ENCODE data around the gene CLPSL2. TPM values are rescaled to one million over a fixed set of nuclear protein-coding genes. Genes with fewer than 3 reads are reported as not detected.
A peak's percentile ranks its signal among the peaks of the same experiment; 100 is the strongest.

CLPSL2 gene
- total RNA-seq, 1 donor from 2014 or later, result not detected

DNA sequence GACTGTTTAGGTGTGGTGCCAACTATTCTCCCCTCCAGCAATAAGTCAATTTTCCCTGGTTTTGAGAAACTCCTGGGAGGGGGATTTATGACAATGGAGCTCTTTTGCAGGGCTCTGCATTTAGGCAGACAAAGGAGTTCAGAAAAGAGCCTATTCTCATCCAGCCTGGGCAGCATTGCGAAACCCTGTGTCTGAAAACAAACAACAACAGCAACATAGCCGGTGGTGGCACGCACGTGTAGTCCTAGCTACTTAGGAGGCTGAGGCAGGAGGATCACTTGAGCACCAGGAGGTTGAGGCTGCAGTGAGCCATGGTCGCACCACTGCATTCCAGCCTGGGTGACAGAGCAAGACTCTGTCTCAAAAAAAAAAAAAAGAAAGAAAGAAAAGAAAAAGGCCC, 14.3 kb downstream of the CLPSL2 start:
- intact Hi-C loops (cut with DNase I), result no loop called here
- DNase-seq (no peak), ATAC-seq (no peak)
- TF ChIP-seq, protein P1, sequence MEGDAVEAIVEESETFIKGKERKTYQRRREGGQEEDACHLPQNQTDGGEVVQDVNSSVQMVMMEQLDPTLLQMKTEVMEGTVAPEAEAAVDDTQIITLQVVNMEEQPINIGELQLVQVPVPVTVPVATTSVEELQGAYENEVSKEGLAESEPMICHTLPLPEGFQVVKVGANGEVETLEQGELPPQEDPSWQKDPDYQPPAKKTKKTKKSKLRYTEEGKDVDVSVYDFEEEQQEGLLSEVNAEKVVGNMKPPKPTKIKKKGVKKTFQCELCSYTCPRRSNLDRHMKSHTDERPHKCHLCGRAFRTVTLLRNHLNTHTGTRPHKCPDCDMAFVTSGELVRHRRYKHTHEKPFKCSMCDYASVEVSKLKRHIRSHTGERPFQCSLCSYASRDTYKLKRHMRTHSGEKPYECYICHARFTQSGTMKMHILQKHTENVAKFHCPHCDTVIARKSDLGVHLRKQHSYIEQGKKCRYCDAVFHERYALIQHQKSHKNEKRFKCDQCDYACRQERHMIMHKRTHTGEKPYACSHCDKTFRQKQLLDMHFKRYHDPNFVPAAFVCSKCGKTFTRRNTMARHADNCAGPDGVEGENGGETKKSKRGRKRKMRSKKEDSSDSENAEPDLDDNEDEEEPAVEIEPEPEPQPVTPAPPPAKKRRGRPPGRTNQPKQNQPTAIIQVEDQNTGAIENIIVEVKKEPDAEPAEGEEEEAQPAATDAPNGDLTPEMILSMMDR (IDR thresholded peaks at IDR 0.05), result no peak
- H3K4me3 ChIP-seq, result no peak overlapping the region
- H3K4me1 ChIP-seq, result no peaks in the 10 kb centered on the region
- H3K9me3 ChIP-seq, result no peaks in the 10 kb centered on the region
- H3K36me3 ChIP-seq, result no peaks in the 10 kb centered on the region
- H3K27me3 ChIP-seq (ENCODE audit: low read depth), result peaks cover 38% of the 10 kb centered on the region
- no peak overlapping the region for H3K27ac ChIP-seq

DNA sequence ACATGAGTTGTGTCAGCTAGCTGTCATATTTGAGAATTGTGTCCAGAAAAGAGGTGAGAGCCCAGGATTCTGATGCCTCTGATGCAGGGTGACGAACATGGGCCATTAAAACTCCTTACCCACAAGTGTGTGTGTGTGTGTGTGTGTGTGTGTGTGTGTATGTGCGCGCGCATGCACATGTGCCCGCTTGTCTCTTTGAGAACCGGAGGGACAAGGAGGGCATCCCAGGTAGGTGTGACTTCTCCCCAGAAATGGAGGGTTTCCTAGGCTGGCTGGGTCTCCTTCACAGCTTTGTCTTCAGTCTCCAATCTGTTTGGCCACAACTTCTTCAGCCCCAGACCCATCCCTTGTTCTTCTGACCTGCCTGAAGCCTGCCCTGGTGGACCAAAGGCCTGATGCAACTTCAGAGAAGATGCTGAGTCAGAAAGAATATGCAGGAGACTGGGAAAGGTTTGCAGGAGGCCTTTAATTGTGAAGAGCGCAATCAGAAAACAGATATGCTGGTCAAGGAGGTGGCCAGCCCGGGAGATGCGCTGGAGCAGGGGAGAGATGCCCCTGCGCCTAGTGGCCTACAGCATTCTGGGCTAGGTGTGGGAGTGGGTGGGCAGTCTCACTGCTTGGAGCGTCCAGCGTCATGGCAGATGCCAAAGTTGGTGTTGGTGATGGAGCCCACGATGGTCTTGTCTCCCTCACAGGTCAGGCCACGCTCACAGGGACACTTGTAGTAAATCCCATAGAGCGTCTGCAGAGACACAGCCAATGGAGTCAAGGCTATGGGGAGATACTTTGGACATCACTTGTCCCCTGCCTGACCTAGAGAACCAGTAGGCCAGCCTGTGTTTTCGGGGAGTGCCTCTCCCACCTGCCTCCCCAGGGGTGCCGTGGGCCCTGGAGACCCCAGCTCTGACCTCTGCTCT, 18.4 kb downstream of the CLPSL2 start:
- H3K27me3 ChIP-seq (ENCODE audit: low read depth), result no peaks in the 10 kb centered on the region
- intact Hi-C loops (cut with DNase I), result no loop called here
- H3K27ac ChIP-seq, result no peak overlapping the region
- H3K4me1 ChIP-seq, result no peaks in the 10 kb centered on the region
- H3K36me3 ChIP-seq, result no peaks in the 10 kb centered on the region
- peak in 1 of 2 donors; percentile 12 for ATAC-seq
- TF ChIP-seq, protein P1 (IDR thresholded peaks at IDR 0.05), result no peak
- DNase-seq, result no peak
- no peaks in the 10 kb centered on the region for H3K9me3 ChIP-seq
- no peak overlapping the region for H3K4me3 ChIP-seq

GRCh38 chr6:35795453-35796071, 19.2 kb downstream of the CLPSL2 start:
- Histone ChIP-seq H3K27me3 (ENCODE audit: low read depth) (no peaks in the 10 kb centered on the region), H3K27ac (no peak overlapping the region), H3K4me1 (no peaks in the 10 kb centered on the region), H3K36me3 (no peaks in the 10 kb centered on the region), H3K9me3 (no peaks in the 10 kb centered on the region), H3K4me3 (no peak overlapping the region)
- ATAC-seq (peak in 1 of 2 donors; percentile 28), DNase-seq (no peak)
- intact Hi-C loops (cut with DNase I), result no loop called here
- TF ChIP-seq, protein P1 (IDR thresholded peaks at IDR 0.05), result no peak

GRCh38 chr6:35796236-35796635, 19.8 kb downstream of the CLPSL2 start:
- TF ChIP-seq, protein P1 (IDR thresholded peaks at IDR 0.05), result no peak
- no peaks in the 10 kb centered on the region for H3K27me3 ChIP-seq (ENCODE audit: low read depth)
- intact Hi-C loops (cut with DNase I), result no loop called here
- no peaks in the 10 kb centered on the region for H3K4me1 ChIP-seq
- DNase-seq (no peak), ATAC-seq (no peak)
- no peak overlapping the region for H3K27ac ChIP-seq
- H3K9me3 ChIP-seq, result no peaks in the 10 kb centered on the region
- no peaks in the 10 kb centered on the region for H3K36me3 ChIP-seq
- no peak overlapping the region for H3K4me3 ChIP-seq

DNA sequence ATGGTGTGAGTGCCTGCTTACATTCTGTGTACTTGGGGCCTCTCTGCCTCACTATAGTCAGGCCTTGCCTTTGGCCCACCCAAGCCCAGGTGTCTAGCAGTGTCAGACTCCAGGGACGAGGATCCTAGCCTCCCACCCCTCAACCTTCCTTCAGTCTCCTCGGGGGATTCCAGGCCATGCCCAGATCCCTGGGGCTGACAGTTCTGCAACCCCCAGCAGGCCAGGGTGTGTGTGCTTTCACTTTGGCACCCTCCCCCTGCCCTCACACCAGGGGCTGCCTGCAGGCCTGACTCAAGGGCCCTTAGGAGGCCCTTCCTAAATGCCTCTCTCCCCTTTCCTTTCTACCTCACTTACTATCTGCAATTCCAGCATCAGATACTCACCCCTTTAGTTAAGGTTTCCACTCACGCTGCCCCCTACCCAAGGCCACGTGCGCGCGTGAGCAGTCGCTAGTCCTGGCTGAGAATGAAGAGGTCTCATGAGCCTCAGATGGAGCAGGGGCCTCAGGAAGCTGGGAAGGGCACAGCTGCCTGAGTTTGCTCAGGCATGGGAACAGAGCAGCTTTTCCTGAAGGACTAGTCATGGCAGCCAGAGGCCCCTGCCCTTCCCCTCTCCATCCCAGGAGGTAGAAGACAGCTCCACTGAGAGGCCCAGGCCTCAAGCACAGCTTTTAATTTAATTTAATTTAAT, 21.6 kb downstream of the CLPSL2 start:
- H3K36me3 ChIP-seq, result no peaks in the 10 kb centered on the region
- ATAC-seq (peak in 1 of 2 donors; percentile 6), DNase-seq (no peak)
- TF ChIP-seq, protein P1 (IDR thresholded peaks at IDR 0.05), result no peak
- H3K4me3 ChIP-seq, result no peak overlapping the region
- no peaks in the 10 kb centered on the region for H3K9me3 ChIP-seq
- intact Hi-C loops (cut with DNase I), result no loop called here
- no peaks in the 10 kb centered on the region for H3K27me3 ChIP-seq (ENCODE audit: low read depth)
- no peaks in the 10 kb centered on the region for H3K4me1 ChIP-seq
- no peak overlapping the region for H3K27ac ChIP-seq

All from lower lobe of right lung (tissue), 2 donors.